GM21526 (cell line): ENCODE results near the gene HOXA7.

Experiments used
- ATAC-seq: cut with Tn5 transposase; IDR thresholded peaks from one replicate; pipeline ENCODE4 v1.9.1; 2021; ENCODE audit warnings: moderate library complexity; ENCODE audit not compliant: unreplicated experiment, low FRiP score

Gene HOXA7

GRCh38 chr7:27111042-27111750 is 45.3 kb downstream of the HOXA7 start:
- ATAC-seq, result no peak

GRCh38 chr7:27110186-27111031 is 46.1 kb downstream of the HOXA7 start:
- no peak for ATAC-seq

- no peak for ATAC-seq
Measured at GRCh38 chr7:27109466-27110185, 46.8 kb downstream of the HOXA7 start.

- ATAC-seq, result no peak
Measured at GRCh38 chr7:27108390-27109127, 47.9 kb downstream of the HOXA7 start.

DNA sequence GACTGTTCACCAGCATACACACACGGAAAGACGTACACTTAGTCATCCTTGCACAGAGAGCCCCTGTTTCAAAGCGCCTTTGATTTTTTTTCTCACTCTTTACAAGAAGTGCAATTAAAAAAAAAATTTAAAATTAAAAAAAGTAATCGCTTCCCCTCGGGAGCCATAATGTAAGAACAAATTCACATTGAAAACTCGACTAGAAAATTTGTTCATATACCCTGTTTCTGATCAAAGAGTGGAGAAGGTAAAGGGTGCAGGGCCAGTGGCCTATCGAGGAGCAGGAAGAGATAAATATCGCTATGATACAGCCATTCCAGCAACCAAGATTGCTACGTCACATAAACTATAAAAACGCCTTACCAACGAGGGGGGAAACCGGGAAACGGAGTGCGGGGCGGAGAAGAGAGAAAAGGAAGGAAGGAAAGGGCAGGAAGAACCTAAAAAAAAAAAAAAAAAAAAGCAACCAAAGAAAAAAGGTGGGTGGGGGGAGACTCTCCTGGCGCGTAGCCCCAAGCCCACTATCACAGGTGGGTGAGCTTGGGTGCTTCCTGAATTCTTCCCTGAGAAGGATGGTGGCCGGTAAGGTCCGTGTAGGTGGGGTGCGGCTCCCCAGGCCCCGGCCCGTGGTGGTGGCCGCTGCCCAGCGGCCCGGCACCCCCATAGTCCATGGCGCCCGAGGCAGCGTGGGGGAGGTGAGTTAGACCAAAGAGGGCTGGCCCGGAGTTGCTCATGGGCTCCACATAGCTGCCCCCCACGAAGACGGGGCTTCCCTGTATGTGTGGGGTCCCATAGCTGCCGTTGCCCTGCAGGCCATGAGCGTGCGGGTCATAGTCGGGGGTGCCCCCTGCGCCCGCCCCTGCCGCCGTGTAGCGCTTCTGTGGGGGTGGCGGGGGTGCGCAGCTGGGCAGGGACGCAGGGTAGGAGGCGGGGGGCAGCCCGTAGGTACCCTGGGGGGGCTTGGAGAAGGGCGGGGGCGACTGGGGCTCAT is 48.8 kb downstream of the HOXA7 start:
- ATAC-seq, result no peak

- ATAC-seq, result no peak
Measured at GRCh38 chr7:27106901-27107240, 49.6 kb downstream of the HOXA7 start.

GRCh38 chr7:27106181-27106900 is 50.1 kb downstream of the HOXA7 start:
- no peak for ATAC-seq

DNA sequence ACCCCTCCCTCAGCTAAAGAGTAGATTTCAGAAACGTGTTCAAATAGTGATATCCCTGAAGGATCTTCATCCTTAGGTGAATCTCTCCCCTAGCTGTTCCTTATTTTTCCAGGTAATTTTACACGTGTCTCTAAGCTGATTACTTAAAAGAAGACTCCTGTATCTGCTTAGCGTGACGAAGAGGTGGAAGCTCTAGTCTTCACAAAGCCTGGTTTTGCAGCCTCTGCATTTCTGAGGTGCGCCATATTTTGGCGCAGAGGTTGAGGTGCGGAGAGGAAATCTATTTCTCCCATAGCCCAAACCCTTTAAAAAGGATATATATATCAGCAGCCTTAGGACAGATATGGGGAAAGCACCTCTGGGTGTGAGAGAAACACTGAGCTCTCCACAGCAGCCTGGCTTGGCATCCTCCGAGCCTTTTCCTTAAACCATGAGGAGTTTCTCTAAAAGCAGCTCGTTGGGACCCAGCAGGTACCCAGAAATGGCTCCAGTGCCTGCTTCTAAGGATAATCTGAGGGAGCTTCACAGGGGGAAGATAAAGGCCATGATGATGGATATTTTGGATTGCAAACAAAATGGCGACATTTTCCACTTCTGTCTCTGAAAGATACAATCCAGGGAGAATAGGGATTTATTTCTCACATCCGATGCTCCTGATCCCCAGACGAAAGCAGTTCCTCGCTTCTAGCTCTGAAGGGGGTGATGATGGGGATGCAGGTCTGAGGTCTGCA is 51.0 kb downstream of the HOXA7 start:
- ATAC-seq, result no peak

GRCh38 chr7:27104341-27105058 is 52.0 kb downstream of the HOXA7 start:
- no peak for ATAC-seq
